Activated CD4-positive, alpha-beta T cell treated with anti-CD3 and anti-CD28 coated beads, Interleukin-2, Interleukin-6, amounts not matched to agents 100 ng/mL and 50 ng/mL, durations not matched to agents 16 hours and 8 hours (primary cell): ENCODE data around the gene C10orf95.
A peak's percentile ranks its signal among the peaks of the same experiment; 100 is the strongest.

ENCODE experiments used
- DNase-seq: peaks from one replicate; pipeline ENCODE4 v3.0.0-alpha.2; 2020

Gene C10orf95

GRCh38 chr10:102413806-102414561 is 37.4 kb downstream of the C10orf95 start:
- no peak for DNase-seq

GRCh38 chr10:102413053-102413705 is 38.2 kb downstream of the C10orf95 start:
- DNase-seq, result peak; percentile 45

DNA sequence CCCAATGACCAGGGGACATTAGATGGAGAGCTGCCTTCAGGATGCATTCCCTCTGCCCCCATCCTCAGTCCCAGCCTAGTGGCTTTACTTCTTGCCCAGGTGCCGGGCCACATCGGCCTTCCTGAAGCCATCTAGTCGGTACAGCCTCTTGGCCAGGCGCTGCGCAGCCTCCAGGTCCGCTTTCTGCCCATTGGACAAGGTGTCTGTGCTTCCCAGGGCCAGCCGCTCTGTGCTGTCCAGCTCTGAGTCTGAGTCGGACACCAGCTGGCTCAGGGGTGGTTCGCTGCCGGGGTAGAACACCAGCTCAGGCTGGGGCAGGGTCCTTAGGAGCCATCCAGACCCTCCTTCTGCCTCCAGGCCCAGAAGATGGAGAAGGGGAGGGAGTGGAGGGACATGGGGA is 39.0 kb downstream of the C10orf95 start:
- DNase-seq, result no peak

DNA sequence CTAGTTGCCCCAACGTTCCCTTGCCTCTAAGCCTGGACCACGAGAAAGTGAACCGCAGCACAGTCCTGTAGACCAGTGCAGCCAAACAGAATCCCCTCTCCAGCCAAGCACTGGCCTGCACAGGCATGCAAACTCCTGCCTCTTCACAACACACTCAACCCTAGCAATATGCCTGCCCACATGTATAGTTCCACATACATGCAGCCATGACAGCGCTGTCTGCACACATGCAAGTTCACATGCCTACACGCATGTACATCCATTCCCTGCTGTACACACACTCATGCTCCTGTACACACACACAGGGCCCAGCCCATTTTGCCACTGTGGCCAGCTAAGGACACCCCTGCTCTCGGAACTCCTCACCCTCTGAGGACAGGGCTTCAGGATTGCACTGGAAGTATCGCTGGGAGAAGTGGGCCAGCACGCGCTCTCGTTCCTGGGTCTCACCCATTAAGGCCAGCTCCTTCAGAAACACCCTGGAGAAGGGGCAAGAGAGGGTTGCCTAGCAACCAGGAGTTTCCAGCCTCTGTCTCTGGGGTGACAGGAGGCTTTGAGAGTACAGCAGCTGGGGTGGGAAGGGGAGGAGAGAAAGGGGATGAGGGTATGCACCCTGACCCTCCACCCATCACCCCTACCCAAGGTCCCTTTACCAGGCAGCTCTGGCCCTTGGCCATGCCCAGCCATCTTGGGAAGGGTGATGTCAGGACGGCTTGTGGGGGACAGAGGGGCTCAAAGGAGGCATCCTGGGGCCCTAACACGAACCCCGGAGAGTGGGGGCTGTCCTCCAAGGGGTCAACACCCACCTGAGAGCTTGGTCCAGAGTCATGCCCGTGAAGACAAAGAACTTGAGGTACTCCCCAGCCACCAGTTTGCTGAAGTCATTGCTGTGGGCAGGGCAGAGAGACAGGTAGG is 39.7 kb downstream of the C10orf95 start:
- no peak for DNase-seq

DNA sequence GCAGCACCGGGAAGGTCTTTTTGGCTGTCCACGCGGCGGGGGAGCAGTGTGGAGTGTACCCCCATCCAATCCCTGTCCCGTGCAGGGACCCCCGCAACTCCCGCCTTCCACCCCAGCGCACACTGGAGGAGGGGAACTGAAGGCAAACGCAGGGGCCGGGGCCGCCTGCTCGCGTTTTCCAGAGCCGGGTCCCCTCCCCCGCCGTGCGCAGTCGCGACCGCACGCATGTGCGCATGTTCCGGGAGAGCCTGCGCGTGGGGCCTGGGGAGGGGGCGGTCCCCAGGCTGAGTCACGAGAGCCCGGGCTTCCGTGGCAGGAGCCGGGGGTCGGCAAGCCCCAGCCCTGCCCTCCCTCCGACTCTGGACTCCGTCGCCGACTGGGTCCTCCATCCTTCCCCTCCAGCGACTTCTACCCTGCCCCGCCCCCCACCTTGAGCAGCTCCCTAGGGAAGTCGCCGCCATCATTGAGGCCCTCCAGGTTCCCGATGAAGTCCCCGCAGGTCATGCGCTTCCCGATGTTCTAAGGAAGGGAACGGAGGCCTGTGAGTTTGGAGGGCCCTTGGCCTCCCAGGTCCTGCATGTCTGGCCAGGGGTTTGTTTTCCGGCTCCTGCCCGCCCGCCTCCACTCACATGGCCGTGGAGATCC is 40.8 kb downstream of the C10orf95 start:
- peak; percentile 57 for DNase-seq

GRCh38 chr10:102409604-102410428 is 41.5 kb downstream of the C10orf95 start:
- DNase-seq, result no peak

DNA sequence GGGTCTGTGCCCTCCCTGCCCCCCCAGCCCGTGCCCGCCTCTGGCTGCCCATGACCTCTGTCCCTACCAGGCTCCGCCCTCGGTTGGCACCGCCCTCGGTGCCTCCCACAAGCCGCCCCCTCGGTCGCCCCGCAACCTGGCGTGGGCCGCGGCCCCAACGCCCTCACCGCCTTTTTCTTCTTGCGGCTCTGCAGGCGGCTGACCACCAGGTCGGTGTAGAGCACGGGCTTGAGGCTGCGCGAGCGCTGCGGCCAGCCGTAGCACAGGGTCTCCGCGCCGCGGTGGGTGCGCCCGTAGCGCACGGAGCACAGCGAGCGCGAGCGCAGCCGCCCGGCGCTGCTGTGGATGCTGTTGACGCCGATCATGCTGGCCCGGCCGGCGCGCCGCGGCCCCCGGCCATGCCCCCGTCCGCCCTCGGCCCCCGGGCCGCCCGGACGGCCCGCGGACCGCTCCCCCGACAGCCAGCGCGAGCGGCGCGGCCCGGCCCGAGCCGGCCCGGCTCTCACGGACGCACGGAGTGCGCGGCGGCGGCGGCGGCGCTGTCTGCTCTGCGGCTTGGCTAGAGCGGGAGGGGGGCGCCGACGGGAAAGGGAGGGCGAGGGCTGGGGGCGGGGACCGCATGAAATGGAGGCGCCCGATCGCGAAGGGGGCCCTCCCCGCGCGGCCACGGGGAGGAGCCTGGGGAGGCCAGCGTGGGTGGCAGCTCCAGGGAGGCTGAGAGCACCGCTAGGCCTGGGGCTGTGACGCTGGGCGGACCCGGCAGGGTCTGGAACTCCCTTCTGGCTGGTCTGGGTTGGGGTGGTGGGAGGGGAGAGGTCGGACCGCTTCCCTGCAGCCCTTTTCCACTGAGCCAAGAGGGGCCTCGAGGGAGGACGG is 42.4 kb downstream of the C10orf95 start:
- DNase-seq, result peak; percentile 56

DNA sequence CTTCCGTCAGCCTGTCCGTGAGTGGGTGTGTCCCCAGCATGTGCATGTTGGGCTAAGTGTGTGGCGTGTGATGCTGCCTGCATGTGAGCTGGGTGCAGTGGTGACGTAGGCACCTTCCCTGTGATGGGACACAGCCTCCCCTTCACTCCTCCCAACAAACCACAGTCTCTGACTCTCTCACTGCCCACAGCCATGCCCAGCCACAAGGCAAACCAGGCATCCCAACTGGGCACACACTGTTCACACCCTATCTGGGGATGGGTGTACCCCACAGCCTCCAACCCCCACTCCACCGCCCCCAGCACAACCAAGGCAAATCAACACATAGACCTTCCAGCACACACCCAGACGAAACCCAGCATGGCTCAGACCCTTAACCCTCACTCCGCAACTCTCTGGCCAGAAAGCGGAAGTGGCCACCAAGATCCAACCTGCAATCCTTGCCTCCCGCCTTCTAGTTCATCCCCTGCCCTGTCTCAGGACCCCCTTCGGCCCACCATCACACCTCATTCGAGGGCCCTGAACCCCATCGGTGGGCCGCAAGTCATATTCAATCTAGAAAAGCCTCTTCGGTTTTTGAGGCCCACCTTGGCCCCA is 43.1 kb downstream of the C10orf95 start:
- DNase-seq, result no peak

GRCh38 chr10:102407425-102408130 is 43.8 kb downstream of the C10orf95 start:
- no peak for DNase-seq

DNA sequence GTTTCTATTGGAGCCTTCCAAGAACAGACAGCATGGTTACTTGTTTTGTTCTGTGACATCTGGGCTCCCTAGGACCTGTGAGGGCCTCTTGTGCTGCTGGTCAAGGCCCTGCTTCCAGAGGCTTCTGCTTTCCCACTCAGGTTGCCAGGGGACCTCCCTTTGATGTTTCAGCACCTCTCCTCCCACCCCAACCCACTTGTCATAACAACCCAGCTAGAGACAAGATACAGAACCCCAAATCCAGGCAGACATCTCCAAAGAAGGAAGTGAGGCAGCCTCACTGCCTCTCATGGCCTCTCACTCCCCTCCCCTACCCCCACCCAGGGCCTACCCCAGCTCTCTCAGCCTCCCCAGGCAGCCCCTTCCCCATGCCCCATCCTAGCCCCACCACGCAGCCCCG is 44.5 kb downstream of the C10orf95 start:
- no peak for DNase-seq

GRCh38 chr10:102405632-102406031 is 45.7 kb downstream of the C10orf95 start:
- DNase-seq, result no peak

GRCh38 chr10:102405108-102405571 is 46.2 kb downstream of the C10orf95 start:
- no peak for DNase-seq

DNA sequence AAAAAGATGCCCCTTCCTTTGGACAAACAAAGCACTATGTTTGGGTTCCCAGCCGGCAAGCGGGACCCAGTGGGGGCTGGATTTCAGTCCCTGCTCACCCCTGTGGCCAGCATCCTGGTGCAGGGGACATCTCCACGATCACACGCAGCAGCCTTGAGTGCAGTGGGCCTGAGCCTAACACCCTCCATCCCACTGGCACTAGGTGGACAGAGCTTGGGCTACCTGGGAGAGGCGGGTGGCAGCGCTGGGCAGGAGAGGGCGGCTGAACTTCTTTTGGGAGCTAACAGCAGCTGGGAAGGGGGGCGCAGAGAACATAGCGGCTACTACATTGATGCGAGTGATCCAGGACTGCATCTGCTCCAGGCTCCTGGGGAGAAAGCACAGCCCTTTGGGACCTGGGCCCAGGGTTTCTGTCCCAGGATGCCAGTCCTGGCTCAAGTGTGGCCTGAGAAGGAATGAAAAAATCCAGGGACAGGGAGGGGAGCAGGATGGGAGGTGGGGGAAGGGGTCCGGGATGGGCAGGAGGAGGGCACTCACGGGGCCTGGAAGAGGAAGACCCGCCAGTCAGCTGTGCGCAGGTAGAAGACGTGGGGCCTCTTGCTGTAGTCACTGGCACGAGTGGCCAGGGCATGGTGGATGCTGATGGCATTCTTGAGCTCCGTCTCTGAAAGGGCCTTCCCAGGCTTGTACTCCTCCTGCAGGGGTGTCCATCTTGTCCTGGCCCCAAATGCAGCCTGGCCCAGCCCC is 46.8 kb downstream of the C10orf95 start:
- DNase-seq, result no peak

DNA sequence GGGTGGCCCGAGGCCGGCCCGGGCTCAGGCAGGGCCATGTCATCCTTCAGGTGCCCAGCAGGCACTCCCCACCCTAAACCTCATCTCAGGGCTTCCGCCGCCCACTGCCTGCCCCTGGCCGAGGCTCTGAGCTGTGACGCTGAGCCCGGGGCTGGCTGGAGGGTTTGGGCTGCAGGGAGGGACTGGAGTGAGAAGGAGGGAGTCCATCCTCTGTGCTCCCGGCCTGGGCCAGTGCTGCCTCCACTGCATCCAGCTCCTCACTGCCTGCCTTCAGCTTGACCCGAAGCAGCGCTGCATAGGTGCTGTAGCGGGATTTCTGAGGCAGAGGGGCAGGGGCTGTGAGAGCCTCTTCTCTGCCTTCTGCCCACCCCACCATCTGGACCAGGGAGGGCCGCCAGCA is 48.2 kb downstream of the C10orf95 start:
- no peak for DNase-seq

DNA sequence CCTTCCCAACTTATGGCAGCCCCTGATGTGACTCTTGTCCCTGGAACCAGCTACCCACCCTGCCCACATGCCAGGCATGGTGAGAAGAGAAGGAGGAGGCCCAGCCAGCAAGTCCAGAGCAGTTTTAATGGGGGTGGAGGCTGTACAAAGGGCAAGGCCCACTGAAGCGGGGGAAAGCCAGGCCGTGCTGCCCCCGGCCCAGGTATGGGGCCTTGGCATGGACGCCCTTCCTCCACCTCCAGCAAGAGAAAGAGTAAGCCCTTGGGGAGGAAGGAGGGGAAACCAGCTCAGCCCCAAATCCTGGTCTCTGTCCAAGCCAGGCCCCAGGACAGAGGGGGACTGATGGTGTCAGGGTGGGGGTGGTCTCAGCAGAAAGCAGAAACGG is 48.8 kb downstream of the C10orf95 start:
- DNase-seq, result no peak

GRCh38 chr10:102401735-102402511 is 49.4 kb downstream of the C10orf95 start:
- DNase-seq, result no peak

DNA sequence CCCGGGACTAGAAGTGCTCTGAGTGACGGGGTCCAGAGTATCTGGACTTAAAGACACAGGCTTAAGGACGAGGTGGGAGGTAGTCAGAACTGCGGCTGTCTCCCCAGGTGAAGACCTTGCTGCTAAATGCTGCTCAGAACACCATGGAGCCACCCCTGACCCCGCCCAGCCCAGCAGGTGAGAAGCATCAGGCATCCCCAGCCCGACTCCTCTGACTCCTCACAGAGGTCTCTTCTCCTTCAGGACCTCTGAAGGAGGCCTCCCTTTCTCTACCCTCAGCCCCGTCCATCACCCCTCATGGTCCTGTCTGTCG is 50.0 kb downstream of the C10orf95 start:
- no peak for DNase-seq

DNA sequence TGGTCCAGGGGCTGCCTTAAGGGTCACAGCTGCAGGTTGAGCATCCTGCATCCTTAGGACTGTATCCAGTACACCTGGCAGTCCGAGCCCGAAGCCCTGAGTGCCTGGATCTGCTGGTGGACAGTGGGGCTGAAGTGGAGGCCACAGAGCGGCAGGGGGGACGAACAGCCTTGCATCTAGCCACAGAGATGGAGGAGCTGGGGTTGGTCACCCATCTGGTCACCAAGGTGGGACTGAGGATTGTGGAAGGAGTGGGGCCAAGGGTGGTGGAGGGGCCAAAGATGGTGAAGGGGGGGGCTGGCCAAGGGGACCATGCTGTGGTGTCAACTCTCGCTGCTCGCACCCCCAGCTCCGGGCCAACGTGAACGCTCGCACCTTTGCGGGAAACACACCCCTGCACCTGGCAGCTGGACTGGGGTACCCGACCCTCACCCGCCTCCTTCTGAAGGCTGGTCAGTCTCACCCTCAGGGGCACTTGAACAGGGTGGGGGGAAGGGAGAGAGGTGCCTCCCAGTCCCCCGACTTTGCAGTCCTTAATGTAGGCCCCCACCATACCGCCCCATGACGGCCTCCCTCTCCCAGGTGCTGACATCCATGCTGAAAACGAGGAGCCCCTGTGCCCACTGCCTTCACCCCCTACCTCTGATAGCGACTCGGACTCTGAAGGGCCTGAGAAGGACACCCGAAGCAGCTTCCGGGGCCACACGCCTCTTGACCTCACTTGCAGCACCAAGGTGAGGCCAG is 50.6 kb downstream of the C10orf95 start:
- DNase-seq, result no peak
